ENCODE results near the gene CFB. TPM values are rescaled to one million over a fixed set of nuclear protein-coding genes. Genes with fewer than 3 reads are reported as not detected.
A peak's percentile ranks its signal among the peaks of the same experiment; 100 is the strongest.

CFB gene
- total and polyA plus RNA-seq, 9 of the 15 experiments (the other 6 are each of a cell fraction or from before 2014, with no cell fraction given): 0.08 to 0.91 (median 0.22) TPM; not detected in 4

DNA sequence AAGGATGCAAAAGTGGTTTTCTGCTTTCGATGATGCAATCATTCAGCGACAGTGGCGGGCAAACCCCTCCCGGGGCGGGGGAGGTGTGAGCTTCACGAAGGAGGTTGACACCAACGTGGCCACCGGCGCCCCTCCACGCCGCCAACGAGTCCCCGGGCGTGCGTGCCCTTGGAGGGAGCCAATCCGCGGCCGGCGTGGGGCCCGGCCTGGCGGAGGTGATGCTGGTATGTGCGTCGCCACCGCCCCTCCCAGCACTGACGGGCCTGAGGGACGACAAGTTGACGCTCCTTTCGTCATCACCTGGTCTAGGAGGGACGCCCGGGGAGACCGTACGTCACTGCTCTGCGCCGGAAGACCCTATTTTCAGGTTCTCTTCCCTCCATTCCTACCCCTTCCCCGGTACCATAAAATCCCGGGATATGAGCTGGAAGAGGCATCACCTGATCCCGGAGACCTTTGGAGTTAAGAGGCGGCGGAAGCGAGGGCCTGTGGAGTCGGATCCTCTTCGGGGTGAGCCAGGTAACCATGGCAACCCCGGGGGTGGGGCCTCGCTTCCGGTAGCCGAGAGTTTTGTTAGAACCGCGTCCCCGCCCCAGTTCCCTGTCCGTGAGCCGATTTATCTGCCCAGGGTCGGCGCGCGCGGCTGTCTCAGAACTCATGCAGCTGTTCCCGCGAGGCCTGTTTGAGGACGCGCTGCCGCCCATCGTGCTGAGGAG, 26.3 kb downstream of the CFB start, which contains the start of gene DXO (continued):
- TF ChIP-seq, protein P1, sequence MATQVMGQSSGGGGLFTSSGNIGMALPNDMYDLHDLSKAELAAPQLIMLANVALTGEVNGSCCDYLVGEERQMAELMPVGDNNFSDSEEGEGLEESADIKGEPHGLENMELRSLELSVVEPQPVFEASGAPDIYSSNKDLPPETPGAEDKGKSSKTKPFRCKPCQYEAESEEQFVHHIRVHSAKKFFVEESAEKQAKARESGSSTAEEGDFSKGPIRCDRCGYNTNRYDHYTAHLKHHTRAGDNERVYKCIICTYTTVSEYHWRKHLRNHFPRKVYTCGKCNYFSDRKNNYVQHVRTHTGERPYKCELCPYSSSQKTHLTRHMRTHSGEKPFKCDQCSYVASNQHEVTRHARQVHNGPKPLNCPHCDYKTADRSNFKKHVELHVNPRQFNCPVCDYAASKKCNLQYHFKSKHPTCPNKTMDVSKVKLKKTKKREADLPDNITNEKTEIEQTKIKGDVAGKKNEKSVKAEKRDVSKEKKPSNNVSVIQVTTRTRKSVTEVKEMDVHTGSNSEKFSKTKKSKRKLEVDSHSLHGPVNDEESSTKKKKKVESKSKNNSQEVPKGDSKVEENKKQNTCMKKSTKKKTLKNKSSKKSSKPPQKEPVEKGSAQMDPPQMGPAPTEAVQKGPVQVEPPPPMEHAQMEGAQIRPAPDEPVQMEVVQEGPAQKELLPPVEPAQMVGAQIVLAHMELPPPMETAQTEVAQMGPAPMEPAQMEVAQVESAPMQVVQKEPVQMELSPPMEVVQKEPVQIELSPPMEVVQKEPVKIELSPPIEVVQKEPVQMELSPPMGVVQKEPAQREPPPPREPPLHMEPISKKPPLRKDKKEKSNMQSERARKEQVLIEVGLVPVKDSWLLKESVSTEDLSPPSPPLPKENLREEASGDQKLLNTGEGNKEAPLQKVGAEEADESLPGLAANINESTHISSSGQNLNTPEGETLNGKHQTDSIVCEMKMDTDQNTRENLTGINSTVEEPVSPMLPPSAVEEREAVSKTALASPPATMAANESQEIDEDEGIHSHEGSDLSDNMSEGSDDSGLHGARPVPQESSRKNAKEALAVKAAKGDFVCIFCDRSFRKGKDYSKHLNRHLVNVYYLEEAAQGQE (IDR thresholded peaks at IDR 0.05; ENCODE audit: borderline replicate concordance): peak; percentile 41
- TF ChIP-seq, protein P1 (CRISPR knock-in tag; IDR thresholded peaks at IDR 0.05; ENCODE audit: low read depth): peak; percentile 79; the same call in 1 of the 2 replicates
- no peak for TF ChIP-seq ZNF239 (CRISPR knock-in tag; IDR thresholded peaks at IDR 0.05)
- no peak for TF ChIP-seq KLF10 (CRISPR knock-in tag; IDR thresholded peaks at IDR 0.05)
- TF ChIP-seq, protein P2, sequence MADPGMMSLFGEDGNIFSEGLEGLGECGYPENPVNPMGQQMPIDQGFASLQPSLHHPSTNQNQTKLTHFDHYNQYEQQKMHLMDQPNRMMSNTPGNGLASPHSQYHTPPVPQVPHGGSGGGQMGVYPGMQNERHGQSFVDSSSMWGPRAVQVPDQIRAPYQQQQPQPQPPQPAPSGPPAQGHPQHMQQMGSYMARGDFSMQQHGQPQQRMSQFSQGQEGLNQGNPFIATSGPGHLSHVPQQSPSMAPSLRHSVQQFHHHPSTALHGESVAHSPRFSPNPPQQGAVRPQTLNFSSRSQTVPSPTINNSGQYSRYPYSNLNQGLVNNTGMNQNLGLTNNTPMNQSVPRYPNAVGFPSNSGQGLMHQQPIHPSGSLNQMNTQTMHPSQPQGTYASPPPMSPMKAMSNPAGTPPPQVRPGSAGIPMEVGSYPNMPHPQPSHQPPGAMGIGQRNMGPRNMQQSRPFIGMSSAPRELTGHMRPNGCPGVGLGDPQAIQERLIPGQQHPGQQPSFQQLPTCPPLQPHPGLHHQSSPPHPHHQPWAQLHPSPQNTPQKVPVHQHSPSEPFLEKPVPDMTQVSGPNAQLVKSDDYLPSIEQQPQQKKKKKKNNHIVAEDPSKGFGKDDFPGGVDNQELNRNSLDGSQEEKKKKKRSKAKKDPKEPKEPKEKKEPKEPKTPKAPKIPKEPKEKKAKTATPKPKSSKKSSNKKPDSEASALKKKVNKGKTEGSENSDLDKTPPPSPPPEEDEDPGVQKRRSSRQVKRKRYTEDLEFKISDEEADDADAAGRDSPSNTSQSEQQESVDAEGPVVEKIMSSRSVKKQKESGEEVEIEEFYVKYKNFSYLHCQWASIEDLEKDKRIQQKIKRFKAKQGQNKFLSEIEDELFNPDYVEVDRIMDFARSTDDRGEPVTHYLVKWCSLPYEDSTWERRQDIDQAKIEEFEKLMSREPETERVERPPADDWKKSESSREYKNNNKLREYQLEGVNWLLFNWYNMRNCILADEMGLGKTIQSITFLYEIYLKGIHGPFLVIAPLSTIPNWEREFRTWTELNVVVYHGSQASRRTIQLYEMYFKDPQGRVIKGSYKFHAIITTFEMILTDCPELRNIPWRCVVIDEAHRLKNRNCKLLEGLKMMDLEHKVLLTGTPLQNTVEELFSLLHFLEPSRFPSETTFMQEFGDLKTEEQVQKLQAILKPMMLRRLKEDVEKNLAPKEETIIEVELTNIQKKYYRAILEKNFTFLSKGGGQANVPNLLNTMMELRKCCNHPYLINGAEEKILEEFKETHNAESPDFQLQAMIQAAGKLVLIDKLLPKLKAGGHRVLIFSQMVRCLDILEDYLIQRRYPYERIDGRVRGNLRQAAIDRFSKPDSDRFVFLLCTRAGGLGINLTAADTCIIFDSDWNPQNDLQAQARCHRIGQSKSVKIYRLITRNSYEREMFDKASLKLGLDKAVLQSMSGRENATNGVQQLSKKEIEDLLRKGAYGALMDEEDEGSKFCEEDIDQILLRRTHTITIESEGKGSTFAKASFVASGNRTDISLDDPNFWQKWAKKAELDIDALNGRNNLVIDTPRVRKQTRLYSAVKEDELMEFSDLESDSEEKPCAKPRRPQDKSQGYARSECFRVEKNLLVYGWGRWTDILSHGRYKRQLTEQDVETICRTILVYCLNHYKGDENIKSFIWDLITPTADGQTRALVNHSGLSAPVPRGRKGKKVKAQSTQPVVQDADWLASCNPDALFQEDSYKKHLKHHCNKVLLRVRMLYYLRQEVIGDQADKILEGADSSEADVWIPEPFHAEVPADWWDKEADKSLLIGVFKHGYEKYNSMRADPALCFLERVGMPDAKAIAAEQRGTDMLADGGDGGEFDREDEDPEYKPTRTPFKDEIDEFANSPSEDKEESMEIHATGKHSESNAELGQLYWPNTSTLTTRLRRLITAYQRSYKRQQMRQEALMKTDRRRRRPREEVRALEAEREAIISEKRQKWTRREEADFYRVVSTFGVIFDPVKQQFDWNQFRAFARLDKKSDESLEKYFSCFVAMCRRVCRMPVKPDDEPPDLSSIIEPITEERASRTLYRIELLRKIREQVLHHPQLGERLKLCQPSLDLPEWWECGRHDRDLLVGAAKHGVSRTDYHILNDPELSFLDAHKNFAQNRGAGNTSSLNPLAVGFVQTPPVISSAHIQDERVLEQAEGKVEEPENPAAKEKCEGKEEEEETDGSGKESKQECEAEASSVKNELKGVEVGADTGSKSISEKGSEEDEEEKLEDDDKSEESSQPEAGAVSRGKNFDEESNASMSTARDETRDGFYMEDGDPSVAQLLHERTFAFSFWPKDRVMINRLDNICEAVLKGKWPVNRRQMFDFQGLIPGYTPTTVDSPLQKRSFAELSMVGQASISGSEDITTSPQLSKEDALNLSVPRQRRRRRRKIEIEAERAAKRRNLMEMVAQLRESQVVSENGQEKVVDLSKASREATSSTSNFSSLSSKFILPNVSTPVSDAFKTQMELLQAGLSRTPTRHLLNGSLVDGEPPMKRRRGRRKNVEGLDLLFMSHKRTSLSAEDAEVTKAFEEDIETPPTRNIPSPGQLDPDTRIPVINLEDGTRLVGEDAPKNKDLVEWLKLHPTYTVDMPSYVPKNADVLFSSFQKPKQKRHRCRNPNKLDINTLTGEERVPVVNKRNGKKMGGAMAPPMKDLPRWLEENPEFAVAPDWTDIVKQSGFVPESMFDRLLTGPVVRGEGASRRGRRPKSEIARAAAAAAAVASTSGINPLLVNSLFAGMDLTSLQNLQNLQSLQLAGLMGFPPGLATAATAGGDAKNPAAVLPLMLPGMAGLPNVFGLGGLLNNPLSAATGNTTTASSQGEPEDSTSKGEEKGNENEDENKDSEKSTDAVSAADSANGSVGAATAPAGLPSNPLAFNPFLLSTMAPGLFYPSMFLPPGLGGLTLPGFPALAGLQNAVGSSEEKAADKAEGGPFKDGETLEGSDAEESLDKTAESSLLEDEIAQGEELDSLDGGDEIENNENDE (IDR thresholded peaks at IDR 0.05; ENCODE audit: low read depth, low read length): no peak
- peak; percentile 99 for TF ChIP-seq GABPA (tag; conservative IDR thresholded peaks at IDR 0.05; ENCODE audit: low read depth)
- no peak for TF ChIP-seq ZNF174 (CRISPR knock-in tag; IDR thresholded peaks at IDR 0.05)
- no peak for TF ChIP-seq PRPF4 (IDR thresholded peaks at IDR 0.05; ENCODE audit: insufficient read depth, low read depth, low read length, poor library complexity, severe bottlenecking)
